Measurements from ENCODE around the gene CDKN3. TPM values are rescaled to one million over a fixed set of nuclear protein-coding genes. Genes with fewer than 3 reads are reported as not detected.
A peak's percentile ranks its signal among the peaks of the same experiment; 100 is the strongest.
"Not testable (repeated sequence)": the region's sequence is repeated elsewhere in the genome, so short reads cannot be mapped to it uniquely, and the experiment has no call there.

The CDKN3 gene
- total RNA-seq, 2 experiments from 2014 or later: 150 to 157 TPM

DNA sequence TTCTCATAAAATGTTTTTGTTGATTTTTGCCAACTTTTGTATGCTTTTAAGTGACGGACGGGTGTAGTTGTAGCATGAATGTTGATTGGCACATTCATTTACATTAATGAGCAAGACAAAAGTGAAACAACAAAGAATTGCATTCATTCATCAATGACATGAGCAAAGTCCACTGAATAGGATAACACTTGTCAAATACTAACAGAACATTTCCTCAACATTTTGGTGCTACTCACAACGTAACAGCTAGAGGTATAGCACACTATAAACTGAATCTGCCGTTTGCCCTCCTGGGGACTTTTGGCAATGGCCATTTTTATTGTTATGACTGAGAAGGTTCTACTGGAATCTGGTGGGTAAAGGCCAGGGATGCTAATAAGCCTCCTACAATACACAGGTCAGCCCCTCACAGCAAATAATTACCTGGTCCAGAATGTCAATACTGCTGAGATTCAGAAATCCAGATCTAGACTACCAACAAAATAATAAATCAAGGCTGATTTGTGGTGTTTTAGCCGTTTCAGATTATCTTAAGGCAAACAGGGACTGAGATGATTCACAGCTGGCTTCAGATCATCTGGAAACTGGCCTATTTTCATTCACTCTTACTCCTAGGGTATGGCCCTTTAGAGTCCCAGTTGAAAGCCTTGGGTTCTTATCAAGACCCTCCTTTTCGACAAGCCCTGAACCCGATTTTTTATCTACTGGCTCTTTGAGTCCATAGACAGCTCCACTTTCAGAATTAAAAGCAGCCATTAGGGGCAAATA is 22.5 kb upstream of the CDKN3 start:
- Histone ChIP-seq H4K20me1 (ENCODE audit: insufficient read depth, low read length) (no peaks in the 10 kb centered on the region), H3K27ac (ENCODE audit: low read depth, low read length, poor library complexity, severe bottlenecking) (no peak overlapping the region), H2AFZ (ENCODE audit: low read length) (no peak overlapping the region), H3K9me2 (ENCODE audit: insufficient read depth, low read length) (no peaks in the 10 kb centered on the region), H3K4me1 (ENCODE audit: insufficient read depth, low read length, poor library complexity, severe bottlenecking) (peaks cover 21% of the 10 kb centered on the region), H3K36me3 (ENCODE audit: insufficient read depth, low read length) (no peaks in the 10 kb centered on the region), H3K4me3 (ENCODE audit: low read depth, low read length, poor library complexity, severe bottlenecking) (no peak overlapping the region), H3K9me3 (ENCODE audit: low read length) (no peaks in the 10 kb centered on the region), H3K79me2 (ENCODE audit: insufficient read depth, low read depth, low read length) (no peaks in the 10 kb centered on the region), H3K4me2 (ENCODE audit: low read length) (no peak overlapping the region)
- CTCF ChIA-PET (ENCODE audit: unreplicated experiment): no interaction called here
- TF ChIP-seq CTCF (conservative IDR thresholded peaks at IDR 0.05; ENCODE audit: low read length): no peak
- POLR2A ChIA-PET: no interaction called here
- no TSS peak for BruUV-seq (replicated peaks)
- DNase-seq (ENCODE audit: low spot score): no peak
- intact Hi-C loops (cut with micrococcal nuclease; ENCODE audit: unreplicated experiment): no loop called here

GRCh38 chr14:54377501-54377900 is 19.3 kb upstream of the CDKN3 start:
- Histone ChIP-seq H3K79me2 (ENCODE audit: insufficient read depth, low read depth, low read length) (no peaks in the 10 kb centered on the region), H4K20me1 (ENCODE audit: insufficient read depth, low read length) (no peaks in the 10 kb centered on the region), H3K4me2 (ENCODE audit: low read length) (0 out of 2 replicates have a peak overlapping the region, but pooled peaks have one; percentile 5), H3K36me3 (ENCODE audit: insufficient read depth, low read length) (no peaks in the 10 kb centered on the region), H3K4me3 (ENCODE audit: low read depth, low read length, poor library complexity, severe bottlenecking) (no peak overlapping the region), H3K4me1 (ENCODE audit: insufficient read depth, low read length, poor library complexity, severe bottlenecking) (peaks cover 22% of the 10 kb centered on the region), H3K27ac (ENCODE audit: low read depth, low read length, poor library complexity, severe bottlenecking) (no peak overlapping the region), H3K9me3 (ENCODE audit: low read length) (no peaks in the 10 kb centered on the region), H2AFZ (ENCODE audit: low read length) (peak overlapping the region; percentile 15; the same call in 1 of the 2 replicates), H3K9me2 (ENCODE audit: insufficient read depth, low read length) (no peaks in the 10 kb centered on the region)
- ChIA-PET CTCF (ENCODE audit: unreplicated experiment) (interaction anchor here (1.2 kb wide), 1 partner anchor 11 kb away, joined by 3 read pairs; no protein-coding TSS in a partner anchor), POLR2A (interaction anchor here (1.0 kb wide), 1 partner anchor 10 kb away, joined by 4 read pairs; no protein-coding TSS in a partner anchor)
- DNase-seq (ENCODE audit: low spot score): no peak
- no peak for TF ChIP-seq EZH2phosphoT487 (IDR thresholded peaks at IDR 0.05; ENCODE audit: borderline replicate concordance, low read depth, low read length)
- TF ChIP-seq CTCF (conservative IDR thresholded peaks at IDR 0.05; ENCODE audit: low read length): no peak
- no TSS peak for BruUV-seq (replicated peaks)
- intact Hi-C loops (cut with micrococcal nuclease; ENCODE audit: unreplicated experiment): no loop called here

GRCh38 chr14:54378893-54379292 is 17.9 kb upstream of the CDKN3 start:
- intact Hi-C loops (cut with micrococcal nuclease; ENCODE audit: unreplicated experiment); H3K36me3 ChIP-seq (ENCODE audit: insufficient read depth, low read length); BruUV-seq (replicated peaks); H3K79me2 ChIP-seq (ENCODE audit: insufficient read depth, low read depth, low read length); H3K27ac ChIP-seq (ENCODE audit: low read depth, low read length, poor library complexity, severe bottlenecking); H4K20me1 ChIP-seq (ENCODE audit: insufficient read depth, low read length); H3K9me3 ChIP-seq (ENCODE audit: low read length); H3K9me2 ChIP-seq (ENCODE audit: insufficient read depth, low read length): not testable (repeated sequence)
- Histone ChIP-seq H3K4me1 (ENCODE audit: insufficient read depth, low read length, poor library complexity, severe bottlenecking) (peaks cover 22% of the 10 kb centered on the region), H3K4me3 (ENCODE audit: low read depth, low read length, poor library complexity, severe bottlenecking) (peak overlapping the region; percentile 10), H2AFZ (ENCODE audit: low read length) (peak overlapping the region; percentile 67), H3K4me2 (ENCODE audit: low read length) (peak overlapping the region; percentile 39)
- DNase-seq (ENCODE audit: low spot score): peak; percentile 19
- ChIA-PET POLR2A (interaction anchor here (1.2 kb wide), 1 partner anchor 16 kb away, joined by 4 read pairs; no protein-coding TSS in a partner anchor), CTCF (ENCODE audit: unreplicated experiment) (interaction anchor here (1.0 to 1.3 kb wide), 2 partner anchors 21 to 185 kb away, joined by 3 read pairs; no protein-coding TSS in a partner anchor)

DNA sequence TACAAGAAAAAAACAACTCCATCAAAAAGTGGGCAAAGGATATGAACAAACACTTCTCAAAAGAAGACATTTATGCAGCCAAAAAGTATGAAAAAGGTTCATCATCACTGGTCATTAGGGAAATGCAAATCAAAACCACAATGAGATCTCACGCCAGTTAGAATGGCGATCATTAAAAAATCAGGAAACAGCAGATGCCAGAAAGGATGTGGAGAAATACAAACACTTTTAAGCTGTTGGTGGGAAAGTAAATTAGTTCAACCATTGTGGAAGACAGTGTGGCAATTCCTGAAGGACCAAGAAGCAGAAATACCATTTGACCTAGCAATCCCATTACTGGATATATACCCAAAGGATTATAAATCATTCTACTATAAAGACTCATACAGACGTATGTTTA is 16.2 kb upstream of the CDKN3 start:
- peaks cover 22% of the 10 kb centered on the region for H3K4me1 ChIP-seq (ENCODE audit: insufficient read depth, low read length, poor library complexity, severe bottlenecking)
- H3K36me3 ChIP-seq (ENCODE audit: insufficient read depth, low read length); H3K9me3 ChIP-seq (ENCODE audit: low read length); DNase-seq (ENCODE audit: low spot score); BruUV-seq (replicated peaks); H3K4me2 ChIP-seq (ENCODE audit: low read length); CTCF ChIA-PET (ENCODE audit: unreplicated experiment); H3K27ac ChIP-seq (ENCODE audit: low read depth, low read length, poor library complexity, severe bottlenecking); H3K9me2 ChIP-seq (ENCODE audit: insufficient read depth, low read length); H2AFZ ChIP-seq (ENCODE audit: low read length); intact Hi-C loops (cut with micrococcal nuclease; ENCODE audit: unreplicated experiment); H3K79me2 ChIP-seq (ENCODE audit: insufficient read depth, low read depth, low read length); H3K4me3 ChIP-seq (ENCODE audit: low read depth, low read length, poor library complexity, severe bottlenecking); H4K20me1 ChIP-seq (ENCODE audit: insufficient read depth, low read length): not testable (repeated sequence)
- POLR2A ChIA-PET: interaction anchor here (0.6 to 1.3 kb wide), 3 partner anchors 8 to 496 kb away, joined by 4 read pairs; no protein-coding TSS in a partner anchor

Measured in OCI-LY7 (cell line).